Stomach (tissue), 4 donors: ENCODE results near the gene RAPGEF1.

Experiments
- POLR2A ChIP-seq, 4 donors: fragments of 450-650 bp; IDR thresholded peaks; one replicate each; pipeline ENCODE4 v1.6.1; 2016; ENCODE audit warnings: antibody characterized with exemption in 4 of 4, control low read depth in 2 of 4, mild to moderate bottlenecking in 1 of 4, moderate library complexity in 1 of 4
- TF ChIP-seq, protein P1 (sequence below), 7 experiments: fragments of 450-650 bp in 4 of 7; fragments of 200-600 bp in 3 of 7; sonication (generic) in 3 of 7; IDR thresholded peaks; one replicate each; pipeline ENCODE4 v1.5.1; 2016 to 2019; ENCODE audit warnings: antibody characterized with exemption in 7 of 7, control low read depth in 2 of 7, mild to moderate bottlenecking in 1 of 7

DNA sequence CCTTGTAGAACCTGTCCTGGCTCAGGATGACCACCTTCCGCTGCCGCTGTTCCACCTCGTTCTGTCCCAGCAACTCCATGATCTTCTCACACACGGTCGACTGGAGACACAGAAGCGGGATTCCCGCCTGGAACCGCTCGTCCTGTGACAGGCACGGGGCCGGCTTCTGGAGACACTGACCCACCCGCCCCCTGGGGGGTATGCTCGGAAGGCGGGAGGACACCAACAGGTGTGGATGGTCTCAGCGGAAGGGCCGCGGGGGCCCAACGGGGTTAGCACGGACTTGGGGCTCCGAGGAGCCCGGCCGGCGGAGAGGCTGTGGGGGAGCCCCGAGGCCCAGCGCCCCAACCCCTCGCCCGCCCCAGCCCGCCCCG, 209.3 kb downstream of the RAPGEF1 start:
- TF ChIP-seq, protein P1, sequence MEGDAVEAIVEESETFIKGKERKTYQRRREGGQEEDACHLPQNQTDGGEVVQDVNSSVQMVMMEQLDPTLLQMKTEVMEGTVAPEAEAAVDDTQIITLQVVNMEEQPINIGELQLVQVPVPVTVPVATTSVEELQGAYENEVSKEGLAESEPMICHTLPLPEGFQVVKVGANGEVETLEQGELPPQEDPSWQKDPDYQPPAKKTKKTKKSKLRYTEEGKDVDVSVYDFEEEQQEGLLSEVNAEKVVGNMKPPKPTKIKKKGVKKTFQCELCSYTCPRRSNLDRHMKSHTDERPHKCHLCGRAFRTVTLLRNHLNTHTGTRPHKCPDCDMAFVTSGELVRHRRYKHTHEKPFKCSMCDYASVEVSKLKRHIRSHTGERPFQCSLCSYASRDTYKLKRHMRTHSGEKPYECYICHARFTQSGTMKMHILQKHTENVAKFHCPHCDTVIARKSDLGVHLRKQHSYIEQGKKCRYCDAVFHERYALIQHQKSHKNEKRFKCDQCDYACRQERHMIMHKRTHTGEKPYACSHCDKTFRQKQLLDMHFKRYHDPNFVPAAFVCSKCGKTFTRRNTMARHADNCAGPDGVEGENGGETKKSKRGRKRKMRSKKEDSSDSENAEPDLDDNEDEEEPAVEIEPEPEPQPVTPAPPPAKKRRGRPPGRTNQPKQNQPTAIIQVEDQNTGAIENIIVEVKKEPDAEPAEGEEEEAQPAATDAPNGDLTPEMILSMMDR (IDR thresholded peaks at IDR 0.05), result peak in 3 of 7 experiments; percentile 8 to 14 (median 12)
- TF ChIP-seq POLR2A (IDR thresholded peaks at IDR 0.05), result no peak
